ENCODE results near the gene ARHGAP15. TPM values are rescaled to one million over a fixed set of nuclear protein-coding genes. Genes with fewer than 3 reads are reported as not detected.
A peak's percentile ranks its signal among the peaks of the same experiment; 100 is the strongest.

ARHGAP15 gene
- total RNA-seq, 1 donor = 334 TPM

DNA sequence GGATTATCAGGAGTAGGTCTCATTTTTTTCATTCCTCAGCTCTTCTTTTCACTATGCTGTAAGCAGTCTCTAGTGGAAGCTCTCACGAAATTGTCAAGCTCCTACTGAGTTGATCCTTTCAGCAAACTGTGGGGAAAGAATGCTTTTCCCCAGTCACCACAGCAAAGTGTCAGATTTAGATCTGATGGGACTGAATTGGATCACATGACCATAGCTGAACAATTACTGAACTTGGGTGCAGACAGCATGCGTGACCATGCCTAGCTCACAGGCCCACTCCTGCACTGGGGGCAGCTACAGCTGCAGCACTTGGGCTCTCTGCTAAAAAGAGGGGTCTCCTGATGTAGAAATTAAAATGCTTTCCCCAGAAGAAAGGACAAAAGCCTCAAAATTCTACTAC is 3.1 kb downstream of the ARHGAP15 start:
- peaks cover 43% of the 10 kb centered on the region for H3K4me1 ChIP-seq (ENCODE audit: insufficient read depth, low read length)
- peak overlapping the region; percentile 3 for H3K4me3 ChIP-seq (ENCODE audit: low read length)
- no peaks in the 10 kb centered on the region for H3K9me3 ChIP-seq (ENCODE audit: low read depth, low read length)
- H3K27me3 ChIP-seq (ENCODE audit: insufficient read depth, low read length) = no peaks in the 10 kb centered on the region

DNA sequence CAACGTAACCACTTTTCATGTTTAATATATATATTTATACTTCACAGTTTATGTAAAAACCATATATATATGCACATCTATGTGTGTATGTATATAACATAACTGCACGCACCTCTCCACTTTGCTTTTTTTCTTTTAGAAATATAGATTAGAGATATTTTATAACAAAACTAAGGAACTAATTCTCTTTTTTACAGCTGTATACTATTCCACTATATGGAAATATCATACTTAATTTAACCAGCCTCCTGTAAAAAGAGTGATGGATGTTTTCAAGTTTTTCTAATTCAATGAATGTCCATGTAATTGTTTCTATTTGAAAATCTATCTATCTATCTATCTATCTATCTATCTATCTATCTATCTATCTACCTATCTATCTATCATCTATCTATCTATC is 4.6 kb downstream of the ARHGAP15 start:
- no peak overlapping the region for H3K4me3 ChIP-seq (ENCODE audit: low read length)
- peaks cover 40% of the 10 kb centered on the region for H3K4me1 ChIP-seq (ENCODE audit: insufficient read depth, low read length)
- H3K9me3 ChIP-seq (ENCODE audit: low read depth, low read length) = no peaks in the 10 kb centered on the region
- H3K27me3 ChIP-seq (ENCODE audit: insufficient read depth, low read length) = no peaks in the 10 kb centered on the region

DNA sequence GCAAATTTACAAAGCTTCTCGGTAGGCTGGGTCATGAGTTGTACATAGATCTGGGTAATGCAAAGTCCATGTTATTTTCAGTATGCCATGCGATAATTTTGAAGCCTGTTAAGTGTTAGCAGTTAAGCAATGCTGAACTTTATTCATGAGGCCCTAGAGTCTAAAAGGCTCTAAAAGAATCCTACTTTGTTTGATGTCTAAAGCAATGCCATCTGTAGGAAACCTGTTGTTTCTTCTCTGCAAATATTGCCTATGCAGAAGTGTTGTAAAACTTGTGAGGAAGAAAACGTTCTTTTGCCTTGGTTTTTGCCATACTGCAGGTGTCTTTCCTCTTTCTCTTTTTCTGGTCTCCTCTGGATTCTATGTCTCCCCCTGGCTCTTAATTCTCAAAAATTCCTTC is 9.1 kb downstream of the ARHGAP15 start:
- H3K4me1 ChIP-seq (ENCODE audit: insufficient read depth, low read length) = peaks cover 62% of the 10 kb centered on the region
- H3K9me3 ChIP-seq (ENCODE audit: low read depth, low read length) = no peaks in the 10 kb centered on the region
- H3K27me3 ChIP-seq (ENCODE audit: insufficient read depth, low read length) = no peaks in the 10 kb centered on the region
- H3K4me3 ChIP-seq (ENCODE audit: low read length) = no peak overlapping the region

DNA sequence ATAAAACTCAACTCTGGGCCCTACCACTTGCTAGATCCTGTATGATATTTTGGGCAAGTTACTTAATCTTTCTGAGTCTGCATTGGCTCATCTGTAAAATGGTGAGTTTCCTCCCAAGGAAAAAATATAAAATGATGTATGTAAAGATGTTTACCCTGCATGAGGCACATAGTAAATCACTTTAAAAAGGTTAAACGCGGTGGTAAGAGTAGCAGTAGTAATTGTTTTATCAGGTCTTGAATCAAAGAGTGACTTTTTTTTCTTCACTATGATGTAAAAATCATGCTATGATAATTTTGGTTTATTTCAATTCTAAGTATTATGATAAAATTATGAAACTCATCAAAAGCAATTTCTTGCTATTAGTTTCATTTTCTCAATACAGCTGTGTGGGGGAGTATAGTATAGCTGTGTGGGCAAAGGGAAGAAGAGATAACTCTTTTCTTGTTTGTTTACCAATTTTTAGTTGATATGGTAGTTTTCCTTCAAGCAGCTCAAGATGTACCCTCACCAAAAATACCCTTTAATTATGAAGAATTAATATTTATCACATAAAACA is 10.7 kb downstream of the ARHGAP15 start:
- peaks cover 54% of the 10 kb centered on the region for H3K4me1 ChIP-seq (ENCODE audit: insufficient read depth, low read length)

GRCh38 chr2:143140864-143141661 is 11.8 kb downstream of the ARHGAP15 start:
- Histone ChIP-seq H3K4me1 (ENCODE audit: insufficient read depth, low read length) (peaks cover 61% of the 10 kb centered on the region), H3K9me3 (ENCODE audit: low read depth, low read length) (no peaks in the 10 kb centered on the region), H3K4me3 (ENCODE audit: low read length) (no peak overlapping the region), H3K27me3 (ENCODE audit: insufficient read depth, low read length) (no peaks in the 10 kb centered on the region)

More for the DNA sequence above, 10.7 kb downstream of the ARHGAP15 start:
- no peaks in the 10 kb centered on the region for H3K9me3 ChIP-seq (ENCODE audit: low read depth, low read length)
- no peaks in the 10 kb centered on the region for H3K27me3 ChIP-seq (ENCODE audit: insufficient read depth, low read length)
- no peak overlapping the region for H3K4me3 ChIP-seq (ENCODE audit: low read length)

DNA sequence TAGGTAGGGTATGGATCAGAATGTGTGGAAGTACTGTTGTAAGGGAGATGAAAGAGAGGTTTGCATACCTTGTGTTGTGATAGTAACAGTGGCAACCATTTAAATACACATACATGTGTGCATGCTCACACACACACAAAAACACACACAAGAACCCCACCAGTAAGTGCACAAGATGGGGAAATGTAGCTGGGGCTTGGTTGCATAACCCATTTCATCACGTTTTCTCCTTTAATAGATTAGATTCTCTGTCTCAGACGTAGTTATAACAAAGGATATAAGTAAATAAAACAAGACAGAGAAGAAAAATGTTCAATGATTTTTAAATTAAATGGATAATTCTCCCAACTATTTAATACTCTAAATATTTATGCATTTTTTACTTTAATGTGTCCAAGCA is 13.4 kb downstream of the ARHGAP15 start:
- no peak overlapping the region for H3K4me3 ChIP-seq (ENCODE audit: low read length)
- no peaks in the 10 kb centered on the region for H3K27me3 ChIP-seq (ENCODE audit: insufficient read depth, low read length)
- H3K4me1 ChIP-seq (ENCODE audit: insufficient read depth, low read length) = peaks cover 72% of the 10 kb centered on the region
- no peaks in the 10 kb centered on the region for H3K9me3 ChIP-seq (ENCODE audit: low read depth, low read length)

GRCh38 chr2:143144813-143145455 is 15.7 kb downstream of the ARHGAP15 start:
- no peaks in the 10 kb centered on the region for H3K27me3 ChIP-seq (ENCODE audit: insufficient read depth, low read length)
- no peaks in the 10 kb centered on the region for H3K9me3 ChIP-seq (ENCODE audit: low read depth, low read length)
- no peak overlapping the region for H3K4me3 ChIP-seq (ENCODE audit: low read length)
- peaks cover 72% of the 10 kb centered on the region for H3K4me1 ChIP-seq (ENCODE audit: insufficient read depth, low read length)

DNA sequence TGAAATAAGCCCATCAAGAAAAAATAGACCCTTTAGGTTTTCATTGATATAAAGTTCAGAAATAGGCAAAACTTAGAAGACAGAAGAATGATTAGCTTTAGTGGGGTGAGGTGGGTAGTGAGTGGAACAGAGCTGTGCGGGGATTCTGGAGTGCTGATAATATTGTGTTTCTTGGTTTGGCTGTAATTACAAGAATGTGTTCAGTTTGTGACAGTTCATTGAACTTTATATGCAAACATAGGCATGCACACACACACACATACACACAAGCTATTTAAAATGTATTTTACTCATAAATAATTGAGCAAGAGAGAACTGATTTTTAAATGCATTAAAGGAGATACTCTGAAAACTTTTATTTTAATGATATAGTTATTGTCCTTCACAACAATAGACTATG is 17.1 kb downstream of the ARHGAP15 start:
- H3K4me1 ChIP-seq (ENCODE audit: insufficient read depth, low read length) = peaks cover 68% of the 10 kb centered on the region
- H3K9me3 ChIP-seq (ENCODE audit: low read depth, low read length) = no peaks in the 10 kb centered on the region
- H3K27me3 ChIP-seq (ENCODE audit: insufficient read depth, low read length) = no peaks in the 10 kb centered on the region
- H3K4me3 ChIP-seq (ENCODE audit: low read length) = no peak overlapping the region

GRCh38 chr2:143146815-143147530 is 17.8 kb downstream of the ARHGAP15 start:
- no peaks in the 10 kb centered on the region for H3K27me3 ChIP-seq (ENCODE audit: insufficient read depth, low read length)
- H3K9me3 ChIP-seq (ENCODE audit: low read depth, low read length) = no peaks in the 10 kb centered on the region
- no peak overlapping the region for H3K4me3 ChIP-seq (ENCODE audit: low read length)
- peaks cover 68% of the 10 kb centered on the region for H3K4me1 ChIP-seq (ENCODE audit: insufficient read depth, low read length)

- Histone ChIP-seq H3K4me3 (ENCODE audit: low read length) (no peak overlapping the region), H3K27me3 (ENCODE audit: insufficient read depth, low read length) (no peaks in the 10 kb centered on the region), H3K9me3 (ENCODE audit: low read depth, low read length) (no peaks in the 10 kb centered on the region), H3K4me1 (ENCODE audit: insufficient read depth, low read length) (peaks cover 69% of the 10 kb centered on the region)
Measured at GRCh38 chr2:143148011-143148410, 18.8 kb downstream of the ARHGAP15 start.

- H3K9me3 ChIP-seq (ENCODE audit: low read depth, low read length) = no peaks in the 10 kb centered on the region
- no peaks in the 10 kb centered on the region for H3K27me3 ChIP-seq (ENCODE audit: insufficient read depth, low read length)
- H3K4me1 ChIP-seq (ENCODE audit: insufficient read depth, low read length) = peaks cover 69% of the 10 kb centered on the region
- no peak overlapping the region for H3K4me3 ChIP-seq (ENCODE audit: low read length)
Measured at GRCh38 chr2:143148757-143149156, 19.5 kb downstream of the ARHGAP15 start.

DNA sequence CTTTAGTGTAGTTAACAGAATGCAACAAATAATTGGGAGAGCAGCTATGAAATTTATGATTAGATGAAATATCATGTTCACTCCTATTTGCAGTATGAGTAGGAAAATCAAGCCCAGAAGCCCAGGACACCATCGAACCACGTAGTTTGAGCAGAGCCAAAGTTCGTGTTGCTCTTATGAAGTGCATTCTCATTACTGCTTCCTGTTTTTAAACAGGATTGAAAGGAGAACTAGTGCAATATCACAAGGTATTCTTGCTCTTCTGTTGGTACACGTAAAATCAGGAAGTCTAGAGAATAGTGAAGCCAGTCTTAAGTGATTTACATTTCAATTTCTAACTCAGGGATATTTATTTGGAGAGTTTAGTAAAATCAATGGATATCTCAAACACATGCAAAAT is 21.1 kb downstream of the ARHGAP15 start:
- Histone ChIP-seq H3K9me3 (ENCODE audit: low read depth, low read length) (no peaks in the 10 kb centered on the region), H3K27me3 (ENCODE audit: insufficient read depth, low read length) (no peaks in the 10 kb centered on the region), H3K4me1 (ENCODE audit: insufficient read depth, low read length) (peaks cover 73% of the 10 kb centered on the region), H3K4me3 (ENCODE audit: low read length) (no peak overlapping the region)

DNA sequence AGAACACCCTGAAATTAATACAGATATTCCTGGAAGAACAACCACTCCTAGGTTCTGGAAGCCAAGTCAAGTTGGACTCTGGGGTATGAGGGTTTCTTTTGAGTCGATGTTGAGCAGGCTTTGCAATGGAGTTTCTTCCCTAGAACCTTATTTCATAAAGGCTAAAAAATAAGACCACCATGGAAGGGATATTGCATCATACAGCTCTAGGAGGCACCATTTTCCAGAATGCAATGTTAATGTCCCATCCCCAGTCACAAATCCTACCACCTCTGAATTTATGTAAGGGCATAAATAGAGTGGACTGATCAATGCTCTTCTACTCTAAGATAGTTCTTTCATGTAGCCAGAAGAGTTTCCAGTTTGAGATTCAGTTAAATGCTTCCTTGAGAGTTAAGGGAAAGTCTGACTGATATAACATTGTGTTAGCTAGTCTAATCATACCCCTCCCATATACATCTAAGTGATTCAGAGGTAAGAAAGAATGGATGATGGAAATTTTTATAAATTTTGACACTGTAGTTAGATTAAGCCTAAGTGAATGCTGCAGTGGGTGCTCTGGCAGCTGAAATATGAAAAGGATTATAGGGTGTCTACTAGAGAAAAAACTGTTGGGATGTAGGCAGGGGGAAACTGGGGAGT is 22.0 kb downstream of the ARHGAP15 start:
- peaks cover 75% of the 10 kb centered on the region for H3K4me1 ChIP-seq (ENCODE audit: insufficient read depth, low read length)
- H3K9me3 ChIP-seq (ENCODE audit: low read depth, low read length) = no peaks in the 10 kb centered on the region
- no peak overlapping the region for H3K4me3 ChIP-seq (ENCODE audit: low read length)
- no peaks in the 10 kb centered on the region for H3K27me3 ChIP-seq (ENCODE audit: insufficient read depth, low read length)

DNA sequence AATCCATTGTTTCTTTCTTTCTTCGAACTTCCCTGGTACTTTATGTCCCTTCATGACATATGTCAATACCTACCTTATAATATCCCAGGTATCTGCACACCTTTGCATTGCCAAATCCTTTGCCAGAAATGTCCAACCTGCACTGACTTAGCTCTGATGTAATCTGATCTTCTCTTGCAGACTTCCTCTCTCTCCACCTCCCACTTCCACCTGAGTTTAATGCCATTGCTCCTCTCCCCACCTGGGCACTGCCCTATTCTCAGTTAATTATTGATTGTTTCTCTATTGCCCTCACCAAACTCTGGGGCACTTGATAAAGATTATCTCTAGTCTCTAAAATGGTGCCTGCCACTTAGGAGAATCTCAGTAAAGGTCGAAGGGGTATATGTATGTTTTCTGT is 23.0 kb downstream of the ARHGAP15 start:
- H3K9me3 ChIP-seq (ENCODE audit: low read depth, low read length) = no peaks in the 10 kb centered on the region
- no peaks in the 10 kb centered on the region for H3K27me3 ChIP-seq (ENCODE audit: insufficient read depth, low read length)
- H3K4me3 ChIP-seq (ENCODE audit: low read length) = no peak overlapping the region
- H3K4me1 ChIP-seq (ENCODE audit: insufficient read depth, low read length) = peaks cover 70% of the 10 kb centered on the region

- H3K27me3 ChIP-seq (ENCODE audit: insufficient read depth, low read length) = no peaks in the 10 kb centered on the region
- no peak overlapping the region for H3K4me3 ChIP-seq (ENCODE audit: low read length)
- peaks cover 66% of the 10 kb centered on the region for H3K4me1 ChIP-seq (ENCODE audit: insufficient read depth, low read length)
- H3K9me3 ChIP-seq (ENCODE audit: low read depth, low read length) = no peaks in the 10 kb centered on the region
Measured at GRCh38 chr2:143152637-143153036, 23.4 kb downstream of the ARHGAP15 start.
